ENCODE data around the gene ARID1B.

ARID1B gene

DNA sequence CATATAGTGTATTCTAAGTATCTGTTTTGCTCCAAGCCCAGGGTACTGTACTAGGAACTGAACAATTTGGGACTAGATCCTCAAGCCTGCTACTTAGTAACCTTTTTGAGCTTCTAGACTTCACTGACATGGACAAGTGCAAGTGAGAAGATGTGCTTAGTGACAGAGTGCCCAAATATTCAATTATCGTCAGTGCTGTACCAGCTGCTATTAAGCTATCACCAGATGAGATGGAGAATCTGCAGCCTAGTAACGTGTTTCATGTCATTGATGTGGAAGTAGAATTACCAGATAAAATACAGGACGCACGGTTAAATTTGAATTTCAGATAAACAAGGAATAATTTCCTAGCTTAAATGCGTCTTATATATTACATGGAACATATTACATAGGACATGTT is 218.3 kb downstream of the ARID1B start:
- H3K9me3 ChIP-seq (ENCODE audit: low read length), result no peaks in the 10 kb centered on the region
- H3K4me1 ChIP-seq (ENCODE audit: insufficient read depth, low read length), result peaks cover 17% of the 10 kb centered on the region
- no peak overlapping the region for H3K4me3 ChIP-seq (ENCODE audit: low read length)
- H2AFZ ChIP-seq (ENCODE audit: low read depth, low read length), result no peak overlapping the region
- H3K36me3 ChIP-seq (ENCODE audit: insufficient read depth, low read length), result no peaks in the 10 kb centered on the region
- H3K27me3 ChIP-seq (ENCODE audit: insufficient read depth, low read length), result no peaks in the 10 kb centered on the region

DNA sequence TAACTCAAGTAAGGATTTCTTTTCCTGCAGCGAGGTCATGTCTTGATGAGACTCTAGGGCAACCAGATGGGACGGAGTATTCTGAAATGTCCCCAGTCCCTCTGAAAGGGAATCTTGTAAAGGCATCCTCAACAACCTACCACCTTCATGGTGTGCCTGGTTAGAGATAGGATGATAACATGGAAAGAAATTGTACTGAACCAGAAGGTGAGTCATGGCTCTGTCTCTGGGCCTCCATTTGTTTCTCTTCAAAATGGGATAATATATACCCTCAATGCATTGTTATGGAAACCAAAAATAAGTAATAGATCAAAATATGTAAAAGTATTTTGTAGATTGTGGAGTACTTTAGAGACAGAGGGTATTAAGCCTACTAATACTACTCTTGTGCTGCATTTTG is 219.1 kb downstream of the ARID1B start:
- Histone ChIP-seq H3K27me3 (ENCODE audit: insufficient read depth, low read length) (no peaks in the 10 kb centered on the region), H3K4me3 (ENCODE audit: low read length) (no peak overlapping the region), H3K4me1 (ENCODE audit: insufficient read depth, low read length) (peaks cover 17% of the 10 kb centered on the region), H2AFZ (ENCODE audit: low read depth, low read length) (no peak overlapping the region), H3K9me3 (ENCODE audit: low read length) (no peaks in the 10 kb centered on the region), H3K36me3 (ENCODE audit: insufficient read depth, low read length) (no peaks in the 10 kb centered on the region)

DNA sequence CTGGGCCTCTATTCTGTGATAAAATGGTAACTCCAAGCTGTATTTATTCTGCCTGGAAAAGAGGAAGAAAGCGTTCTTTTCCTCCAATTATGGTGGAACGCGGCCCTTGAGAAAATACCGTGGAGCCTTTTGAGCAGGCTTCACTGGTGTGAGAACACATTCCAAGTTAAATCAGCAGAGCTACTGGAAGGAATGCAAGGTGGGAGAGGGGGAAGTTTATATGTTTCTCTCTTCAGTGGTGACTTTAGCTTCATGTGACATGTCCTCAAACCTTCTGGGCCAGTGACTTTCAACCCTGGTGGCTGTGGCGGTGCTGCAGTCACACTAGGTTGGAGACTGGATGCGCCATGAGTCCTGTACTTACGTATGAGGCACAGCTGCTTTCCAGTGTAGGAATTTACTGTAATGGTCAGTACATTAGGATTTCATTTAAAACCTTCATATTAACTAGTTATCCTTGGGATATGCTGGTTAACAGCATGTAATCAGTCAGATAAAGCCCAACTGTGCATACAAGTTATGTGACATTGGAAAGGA is 221.7 kb downstream of the ARID1B start:
- Histone ChIP-seq H3K27me3 (ENCODE audit: insufficient read depth, low read length) (no peaks in the 10 kb centered on the region), H3K36me3 (ENCODE audit: insufficient read depth, low read length) (no peaks in the 10 kb centered on the region), H3K9me3 (ENCODE audit: low read length) (no peaks in the 10 kb centered on the region), H2AFZ (ENCODE audit: low read depth, low read length) (no peak overlapping the region), H3K4me3 (ENCODE audit: low read length) (no peak overlapping the region), H3K4me1 (ENCODE audit: insufficient read depth, low read length) (peaks cover 17% of the 10 kb centered on the region)

DNA sequence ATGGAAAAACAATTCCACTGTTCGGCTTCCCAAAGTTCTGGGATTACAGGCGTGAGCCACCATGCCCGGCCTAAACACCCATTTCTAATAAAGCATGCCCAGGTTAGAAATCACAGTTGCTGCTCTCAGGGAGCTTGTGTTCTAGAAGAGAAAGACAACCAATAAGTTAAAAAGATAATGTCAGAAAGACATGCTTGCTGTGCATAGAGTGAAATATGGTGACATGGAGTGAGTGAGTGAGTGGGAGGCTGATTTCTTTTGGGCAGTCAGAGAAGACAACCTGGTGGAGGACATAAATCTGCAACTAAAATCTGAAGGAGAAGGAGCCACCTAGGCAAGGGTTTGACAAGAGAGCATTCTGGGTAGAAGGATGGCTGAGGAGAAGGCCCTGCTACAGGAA is 222.6 kb downstream of the ARID1B start:
- H3K4me1 ChIP-seq (ENCODE audit: insufficient read depth, low read length), result peaks cover 17% of the 10 kb centered on the region
- H3K9me3 ChIP-seq (ENCODE audit: low read length), result peaks cover 2% of the 10 kb centered on the region
- no peak overlapping the region for H2AFZ ChIP-seq (ENCODE audit: low read depth, low read length)
- H3K27me3 ChIP-seq (ENCODE audit: insufficient read depth, low read length), result no peaks in the 10 kb centered on the region
- H3K4me3 ChIP-seq (ENCODE audit: low read length), result no peak overlapping the region
- no peaks in the 10 kb centered on the region for H3K36me3 ChIP-seq (ENCODE audit: insufficient read depth, low read length)

DNA sequence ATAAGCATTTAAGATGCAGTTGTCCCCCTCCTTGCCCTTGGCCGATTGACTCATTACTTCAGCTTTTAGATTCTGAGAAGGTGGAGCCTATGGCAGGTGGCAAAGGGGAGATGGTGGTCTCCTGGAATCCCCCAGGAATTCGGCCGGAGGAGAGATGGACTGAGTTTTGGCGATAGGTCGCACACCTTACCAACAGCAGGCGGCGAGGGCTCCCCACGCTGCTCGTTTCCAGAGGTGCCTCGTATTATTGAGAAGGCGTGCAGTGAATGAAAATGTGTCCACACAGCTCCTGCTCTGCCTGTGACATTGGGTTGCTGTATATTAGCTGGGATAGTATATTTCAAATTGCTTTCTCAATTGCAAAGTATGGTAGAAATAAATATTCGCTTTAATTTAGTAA is 224.5 kb downstream of the ARID1B start:
- peaks cover 2% of the 10 kb centered on the region for H3K9me3 ChIP-seq (ENCODE audit: low read length)
- no peaks in the 10 kb centered on the region for H3K27me3 ChIP-seq (ENCODE audit: insufficient read depth, low read length)
- peaks cover 17% of the 10 kb centered on the region for H3K4me1 ChIP-seq (ENCODE audit: insufficient read depth, low read length)
- no peaks in the 10 kb centered on the region for H3K36me3 ChIP-seq (ENCODE audit: insufficient read depth, low read length)
- no peak overlapping the region for H2AFZ ChIP-seq (ENCODE audit: low read depth, low read length)
- H3K4me3 ChIP-seq (ENCODE audit: low read length), result no peak overlapping the region

DNA sequence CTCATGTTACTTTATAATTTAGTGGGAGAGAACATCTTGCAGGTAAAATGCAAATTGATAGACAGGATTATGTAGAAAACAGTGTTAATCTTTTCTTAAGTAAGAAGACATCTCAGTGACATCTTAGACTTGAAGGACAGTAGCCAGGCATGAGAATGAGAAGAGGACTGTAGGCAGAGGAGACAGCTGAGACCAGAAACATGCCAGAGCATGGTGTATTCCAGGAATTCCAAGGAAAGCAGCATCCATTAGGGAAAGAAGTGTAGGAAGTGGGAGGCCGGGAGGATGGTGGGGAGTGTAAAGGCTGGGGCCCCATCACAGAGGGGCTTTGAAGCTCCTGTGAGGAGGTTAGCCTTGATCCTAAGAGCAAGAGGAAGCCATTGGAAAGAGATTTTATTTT is 225.6 kb downstream of the ARID1B start:
- Histone ChIP-seq H3K36me3 (ENCODE audit: insufficient read depth, low read length) (no peaks in the 10 kb centered on the region), H3K9me3 (ENCODE audit: low read length) (peaks cover 2% of the 10 kb centered on the region), H3K4me3 (ENCODE audit: low read length) (no peak overlapping the region)

DNA sequence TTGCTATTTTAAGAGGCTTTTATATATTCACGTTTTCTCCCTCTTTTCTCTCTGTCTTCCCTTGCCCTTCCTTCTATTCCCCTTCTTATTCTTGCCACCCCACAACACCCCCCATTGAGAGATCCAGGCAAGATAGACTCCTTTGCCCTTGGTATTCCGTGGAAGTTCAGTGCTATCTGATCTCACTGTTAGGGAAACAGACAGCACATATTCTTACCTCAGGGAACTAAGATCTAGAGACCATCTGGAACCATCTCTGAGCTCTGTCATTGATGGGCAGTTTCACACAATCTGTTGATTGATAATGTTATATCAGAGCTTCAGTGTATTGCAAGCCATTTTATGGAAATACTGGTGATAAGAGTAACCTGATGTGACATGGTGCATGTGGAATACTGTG is 228.8 kb downstream of the ARID1B start:
- Histone ChIP-seq H3K4me1 (ENCODE audit: insufficient read depth, low read length) (no peaks in the 10 kb centered on the region), H2AFZ (ENCODE audit: low read depth, low read length) (no peak overlapping the region), H3K4me3 (ENCODE audit: low read length) (no peak overlapping the region), H3K36me3 (ENCODE audit: insufficient read depth, low read length) (no peaks in the 10 kb centered on the region), H3K27me3 (ENCODE audit: insufficient read depth, low read length) (no peaks in the 10 kb centered on the region), H3K9me3 (ENCODE audit: low read length) (peaks cover 2% of the 10 kb centered on the region)

More for the DNA sequence above, 225.6 kb downstream of the ARID1B start:
- Histone ChIP-seq H2AFZ (ENCODE audit: low read depth, low read length) (no peak overlapping the region), H3K4me1 (ENCODE audit: insufficient read depth, low read length) (peaks cover 17% of the 10 kb centered on the region), H3K27me3 (ENCODE audit: insufficient read depth, low read length) (no peaks in the 10 kb centered on the region)

DNA sequence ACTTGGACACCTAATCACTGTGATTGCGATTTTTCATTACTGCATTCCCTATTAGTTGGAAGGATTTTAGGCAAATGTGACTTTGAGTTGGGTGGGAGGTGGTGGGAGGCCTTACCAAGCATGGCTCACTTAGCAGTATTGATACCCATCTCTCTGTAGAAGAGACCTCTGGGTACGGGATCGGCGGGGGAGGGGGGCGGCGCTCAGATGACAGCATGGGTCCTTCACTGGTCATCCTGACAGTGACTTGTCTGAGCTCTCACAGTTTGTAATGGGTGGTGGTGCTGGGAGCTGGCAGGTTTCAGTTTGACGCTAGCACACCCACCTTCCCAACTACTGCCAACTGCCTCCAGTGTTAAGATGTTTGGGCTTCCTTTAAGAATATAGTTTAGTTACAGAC is 231.4 kb downstream of the ARID1B start:
- H2AFZ ChIP-seq (ENCODE audit: low read depth, low read length), result no peak overlapping the region
- H3K36me3 ChIP-seq (ENCODE audit: insufficient read depth, low read length), result no peaks in the 10 kb centered on the region
- peaks cover 5% of the 10 kb centered on the region for H3K4me1 ChIP-seq (ENCODE audit: insufficient read depth, low read length)
- no peaks in the 10 kb centered on the region for H3K27me3 ChIP-seq (ENCODE audit: insufficient read depth, low read length)
- H3K4me3 ChIP-seq (ENCODE audit: low read length), result no peak overlapping the region
- peaks cover 2% of the 10 kb centered on the region for H3K9me3 ChIP-seq (ENCODE audit: low read length)

DNA sequence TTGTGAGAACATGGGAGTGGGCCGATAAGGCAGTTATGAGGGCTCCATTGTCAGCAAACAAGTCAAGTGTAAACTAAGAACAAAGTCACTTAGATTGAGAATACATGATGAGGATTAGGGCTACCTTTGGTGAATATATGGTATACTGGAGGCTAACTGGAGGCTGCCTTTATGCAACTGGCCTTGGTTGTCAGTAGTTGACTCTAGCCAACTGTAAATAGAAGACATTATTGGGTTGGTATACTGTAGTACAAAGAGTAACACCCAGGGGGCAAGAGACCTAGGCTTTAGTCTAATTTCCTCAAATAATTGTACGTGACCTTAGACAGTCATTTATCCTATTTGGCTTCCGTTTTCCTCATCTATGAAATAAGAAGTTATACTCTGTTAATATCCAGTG is 235.2 kb downstream of the ARID1B start:
- Histone ChIP-seq H2AFZ (ENCODE audit: low read depth, low read length) (no peak overlapping the region), H3K36me3 (ENCODE audit: insufficient read depth, low read length) (no peaks in the 10 kb centered on the region), H3K4me1 (ENCODE audit: insufficient read depth, low read length) (peaks cover 16% of the 10 kb centered on the region), H3K4me3 (ENCODE audit: low read length) (no peak overlapping the region), H3K27me3 (ENCODE audit: insufficient read depth, low read length) (no peaks in the 10 kb centered on the region), H3K9me3 (ENCODE audit: low read length) (no peaks in the 10 kb centered on the region)

DNA sequence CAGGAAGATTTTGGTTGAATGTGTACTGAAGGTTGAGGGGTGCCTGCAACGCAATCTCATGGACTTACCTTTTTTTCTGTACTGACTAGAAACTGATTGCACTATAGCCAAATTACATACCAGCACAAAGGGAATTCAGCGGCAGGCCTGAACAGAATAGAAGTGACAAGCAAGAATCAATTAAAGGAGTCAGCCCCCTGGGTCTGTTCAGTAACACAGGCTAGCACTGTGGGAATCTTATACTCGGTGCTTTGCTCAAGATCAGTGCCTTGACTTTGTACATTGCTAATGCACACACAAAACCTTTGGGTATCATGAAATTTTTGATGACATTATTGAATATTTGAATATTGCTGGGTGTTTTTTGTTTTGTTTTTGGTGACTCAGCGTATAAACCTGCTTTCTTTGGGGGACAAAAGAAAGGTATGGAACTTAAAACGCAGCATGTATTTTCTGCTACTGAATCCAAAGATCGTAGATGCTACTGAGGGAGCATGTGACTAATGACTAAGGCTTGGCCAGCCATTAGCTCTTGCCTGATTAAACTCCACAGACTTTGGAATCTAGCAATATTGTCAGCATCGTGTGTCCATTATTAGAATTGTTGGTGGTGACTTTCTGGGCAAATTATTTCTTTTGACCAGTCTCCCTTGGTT is 236.6 kb downstream of the ARID1B start:
- Histone ChIP-seq H3K27me3 (ENCODE audit: insufficient read depth, low read length) (no peaks in the 10 kb centered on the region), H3K9me3 (ENCODE audit: low read length) (no peaks in the 10 kb centered on the region), H3K4me3 (ENCODE audit: low read length) (no peak overlapping the region), H3K4me1 (ENCODE audit: insufficient read depth, low read length) (peaks cover 16% of the 10 kb centered on the region), H2AFZ (ENCODE audit: low read depth, low read length) (no peak overlapping the region), H3K36me3 (ENCODE audit: insufficient read depth, low read length) (no peaks in the 10 kb centered on the region)

DNA sequence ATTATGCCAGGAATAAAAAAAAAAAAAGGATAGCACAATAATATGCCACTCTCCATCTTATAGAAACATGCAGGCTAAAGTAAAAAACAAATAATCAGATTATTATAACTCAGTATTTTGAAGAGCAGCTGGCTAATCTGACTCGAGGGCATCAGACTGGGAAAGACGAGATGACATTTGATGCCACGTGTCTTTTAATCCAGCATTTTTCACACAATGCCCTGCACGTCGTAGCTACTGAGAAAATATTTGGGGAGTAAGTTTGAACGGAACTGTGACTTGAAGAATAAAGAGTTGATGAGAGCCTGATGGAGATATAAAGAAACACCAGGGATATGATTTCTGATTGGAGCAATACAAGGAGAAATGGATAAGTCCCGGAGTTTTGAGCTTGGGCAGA is 237.7 kb downstream of the ARID1B start:
- H3K4me3 ChIP-seq (ENCODE audit: low read length), result no peak overlapping the region
- peaks cover 24% of the 10 kb centered on the region for H3K4me1 ChIP-seq (ENCODE audit: insufficient read depth, low read length)
- no peaks in the 10 kb centered on the region for H3K36me3 ChIP-seq (ENCODE audit: insufficient read depth, low read length)
- no peak overlapping the region for H2AFZ ChIP-seq (ENCODE audit: low read depth, low read length)
- H3K27me3 ChIP-seq (ENCODE audit: insufficient read depth, low read length), result no peaks in the 10 kb centered on the region
- no peaks in the 10 kb centered on the region for H3K9me3 ChIP-seq (ENCODE audit: low read length)

DNA sequence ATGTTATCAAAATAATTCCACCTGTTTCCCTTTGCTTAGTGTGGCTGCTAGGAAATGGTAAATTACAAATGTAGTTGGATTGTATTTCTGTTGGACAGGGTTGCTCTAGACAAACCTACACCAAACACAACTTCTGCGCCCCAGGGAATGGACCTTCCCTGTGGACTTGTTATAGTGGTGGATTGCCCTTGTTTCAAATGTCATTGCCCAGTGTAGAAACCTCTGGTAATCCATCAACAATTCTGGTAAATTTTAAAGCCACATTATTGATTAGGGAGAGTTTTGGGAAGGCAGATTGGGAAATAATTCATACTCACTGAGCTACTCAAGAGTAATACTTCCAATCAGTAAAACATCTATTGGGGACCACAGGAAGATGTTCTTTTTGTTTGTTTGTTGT is 239.8 kb downstream of the ARID1B start:
- no peak overlapping the region for H3K4me3 ChIP-seq (ENCODE audit: low read length)
- no peaks in the 10 kb centered on the region for H3K9me3 ChIP-seq (ENCODE audit: low read length)
- H2AFZ ChIP-seq (ENCODE audit: low read depth, low read length), result no peak overlapping the region
- peaks cover 29% of the 10 kb centered on the region for H3K4me1 ChIP-seq (ENCODE audit: insufficient read depth, low read length)
- no peaks in the 10 kb centered on the region for H3K36me3 ChIP-seq (ENCODE audit: insufficient read depth, low read length)
- H3K27me3 ChIP-seq (ENCODE audit: insufficient read depth, low read length), result no peaks in the 10 kb centered on the region

DNA sequence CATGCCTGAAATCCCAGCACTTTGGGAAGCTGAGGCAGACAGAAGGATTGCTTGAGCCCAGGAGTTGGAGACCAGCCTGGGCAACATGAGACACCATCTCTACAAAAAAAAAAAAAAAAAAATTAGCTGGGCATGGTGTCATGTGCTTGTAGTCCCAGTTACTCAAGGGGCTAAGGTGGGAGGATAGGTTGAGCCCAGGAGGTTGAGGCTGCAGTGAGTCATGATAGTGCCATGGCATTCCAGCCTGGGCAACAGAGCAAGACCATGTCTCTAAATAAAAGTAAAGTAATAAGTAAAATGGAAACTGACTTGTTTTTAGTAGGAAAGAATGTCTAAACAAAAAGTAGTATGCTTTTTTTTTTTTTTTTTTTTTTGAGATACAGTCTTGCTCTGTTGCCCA is 240.7 kb downstream of the ARID1B start:
- no peak overlapping the region for H2AFZ ChIP-seq (ENCODE audit: low read depth, low read length)
- H3K27me3 ChIP-seq (ENCODE audit: insufficient read depth, low read length), result no peaks in the 10 kb centered on the region
- no peaks in the 10 kb centered on the region for H3K9me3 ChIP-seq (ENCODE audit: low read length)
- no peaks in the 10 kb centered on the region for H3K36me3 ChIP-seq (ENCODE audit: insufficient read depth, low read length)
- peaks cover 35% of the 10 kb centered on the region for H3K4me1 ChIP-seq (ENCODE audit: insufficient read depth, low read length)
- H3K4me3 ChIP-seq (ENCODE audit: low read length), result no peak overlapping the region

DNA sequence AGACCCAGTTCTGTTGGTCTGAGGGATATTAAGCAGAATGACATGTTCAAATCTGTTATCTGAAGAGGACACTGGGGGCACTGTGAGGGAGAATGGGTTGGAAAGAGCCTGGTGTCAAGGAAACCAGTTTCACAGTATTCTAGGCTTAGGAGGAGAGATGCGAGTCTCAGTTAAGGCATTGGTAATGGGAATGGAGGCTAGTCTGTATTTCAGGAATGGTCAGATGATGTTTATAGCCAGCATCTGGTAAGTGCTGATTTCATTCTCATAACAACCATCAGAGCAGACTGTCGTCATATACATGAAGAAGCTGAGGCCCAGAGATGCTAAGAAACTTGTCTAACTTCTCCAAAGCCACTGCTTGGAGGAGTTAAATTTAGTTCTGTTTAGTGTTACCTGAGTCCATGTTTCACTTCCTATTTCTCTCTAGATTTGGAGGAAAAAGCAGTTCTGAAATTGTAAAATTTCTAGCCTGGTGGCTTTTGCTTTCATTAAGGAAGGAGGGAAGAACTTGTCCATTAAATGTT is 242.0 kb downstream of the ARID1B start:
- no peak overlapping the region for H3K4me3 ChIP-seq (ENCODE audit: low read length)
- no peak overlapping the region for H2AFZ ChIP-seq (ENCODE audit: low read depth, low read length)
- peaks cover 27% of the 10 kb centered on the region for H3K4me1 ChIP-seq (ENCODE audit: insufficient read depth, low read length)
- no peaks in the 10 kb centered on the region for H3K9me3 ChIP-seq (ENCODE audit: low read length)
- no peaks in the 10 kb centered on the region for H3K36me3 ChIP-seq (ENCODE audit: insufficient read depth, low read length)
- H3K27me3 ChIP-seq (ENCODE audit: insufficient read depth, low read length), result no peaks in the 10 kb centered on the region
